ENCODE results near the gene FAAP20.

FAAP20 gene

GRCh38 chr1:2199042-2199810, 4.7 kb upstream of the FAAP20 start:
- H3F3A ChIP-seq (ENCODE audit: insufficient read depth), result no peaks in the 10 kb centered on the region
- no peaks in the 10 kb centered on the region for H3K36me3 ChIP-seq (ENCODE audit: low read length)
- no peaks in the 10 kb centered on the region for H3K79me2 ChIP-seq (ENCODE audit: insufficient read depth, low read length)
- no peak overlapping the region for H3K27ac ChIP-seq (ENCODE audit: low read depth, low read length)
- H3K9me3 ChIP-seq (ENCODE audit: insufficient read depth, low read length), result no peaks in the 10 kb centered on the region
- no peaks in the 10 kb centered on the region for H4K20me1 ChIP-seq (ENCODE audit: low read depth, low read length)
- no peak overlapping the region for H3K9ac ChIP-seq (ENCODE audit: low read length)
- H3K4me2 ChIP-seq (ENCODE audit: low read depth, low read length, poor library complexity, severe bottlenecking), result no peak overlapping the region
- H2AFZ ChIP-seq (ENCODE audit: low read depth, low read length, severe bottlenecking), result no peak overlapping the region
- no peak overlapping the region for H3K4me3 ChIP-seq (ENCODE audit: insufficient read depth, low read length, poor library complexity, severe bottlenecking)
- no peak for TF ChIP-seq CTCF (IDR thresholded peaks at IDR 0.05; ENCODE audit: insufficient read depth, low read length, poor library complexity, severe bottlenecking)
- no peaks in the 10 kb centered on the region for H3K9me2 ChIP-seq (replicated peaks; ENCODE audit: insufficient read depth, low read length)
- no peaks in the 10 kb centered on the region for H3K27me3 ChIP-seq (ENCODE audit: low read length)

GRCh38 chr1:2198571-2198970, 4.0 kb upstream of the FAAP20 start:
- Histone ChIP-seq H4K20me1 (ENCODE audit: low read depth, low read length) (no peaks in the 10 kb centered on the region), H2AFZ (ENCODE audit: low read depth, low read length, severe bottlenecking) (no peak overlapping the region), H3K9ac (ENCODE audit: low read length) (no peak overlapping the region), H3K9me3 (ENCODE audit: insufficient read depth, low read length) (no peaks in the 10 kb centered on the region), H3K9me2 (replicated peaks; ENCODE audit: insufficient read depth, low read length) (no peaks in the 10 kb centered on the region), H3F3A (ENCODE audit: insufficient read depth) (no peaks in the 10 kb centered on the region), H3K4me3 (ENCODE audit: insufficient read depth, low read length, poor library complexity, severe bottlenecking) (no peak overlapping the region), H3K27ac (ENCODE audit: low read depth, low read length) (no peak overlapping the region), H3K27me3 (ENCODE audit: low read length) (no peaks in the 10 kb centered on the region), H3K79me2 (ENCODE audit: insufficient read depth, low read length) (no peaks in the 10 kb centered on the region), H3K4me2 (ENCODE audit: low read depth, low read length, poor library complexity, severe bottlenecking) (no peak overlapping the region), H3K36me3 (ENCODE audit: low read length) (no peaks in the 10 kb centered on the region)
- TF ChIP-seq EZH2phosphoT487 (conservative IDR thresholded peaks at IDR 0.05; ENCODE audit: low read length) (no peak), CTCF (IDR thresholded peaks at IDR 0.05; ENCODE audit: insufficient read depth, low read length, poor library complexity, severe bottlenecking) (no peak)

- no peaks in the 10 kb centered on the region for H3K27me3 ChIP-seq (ENCODE audit: low read length)
- no peaks in the 10 kb centered on the region for H3K9me2 ChIP-seq (replicated peaks; ENCODE audit: insufficient read depth, low read length)
- no peak for TF ChIP-seq CTCF (IDR thresholded peaks at IDR 0.05; ENCODE audit: insufficient read depth, low read length, poor library complexity, severe bottlenecking)
- TF ChIP-seq EZH2phosphoT487 (conservative IDR thresholded peaks at IDR 0.05; ENCODE audit: low read length), result no peak
- no peak overlapping the region for H2AFZ ChIP-seq (ENCODE audit: low read depth, low read length, severe bottlenecking)
- H3K9ac ChIP-seq (ENCODE audit: low read length), result no peak overlapping the region
- no peaks in the 10 kb centered on the region for H3K9me3 ChIP-seq (ENCODE audit: insufficient read depth, low read length)
- H4K20me1 ChIP-seq (ENCODE audit: low read depth, low read length), result no peaks in the 10 kb centered on the region
- no peaks in the 10 kb centered on the region for H3K79me2 ChIP-seq (ENCODE audit: insufficient read depth, low read length)
- H3K27ac ChIP-seq (ENCODE audit: low read depth, low read length), result no peak overlapping the region
- H3K4me2 ChIP-seq (ENCODE audit: low read depth, low read length, poor library complexity, severe bottlenecking), result no peak overlapping the region
- no peak overlapping the region for H3K4me3 ChIP-seq (ENCODE audit: insufficient read depth, low read length, poor library complexity, severe bottlenecking)
- no peaks in the 10 kb centered on the region for H3F3A ChIP-seq (ENCODE audit: insufficient read depth)
- no peaks in the 10 kb centered on the region for H3K36me3 ChIP-seq (ENCODE audit: low read length)
These were observed 3.2 kb upstream of the FAAP20 start for GRCh38 chr1:2197707-2198165.
